Fibroblast of gingiva (primary cell): ENCODE results near the gene NAB1.

Experiments used
- DNase-seq: peaks from one replicate; pipeline ENCODE4 v3.0.0-alpha.2; 2011; ENCODE audit warnings: low read depth

Gene NAB1

DNA sequence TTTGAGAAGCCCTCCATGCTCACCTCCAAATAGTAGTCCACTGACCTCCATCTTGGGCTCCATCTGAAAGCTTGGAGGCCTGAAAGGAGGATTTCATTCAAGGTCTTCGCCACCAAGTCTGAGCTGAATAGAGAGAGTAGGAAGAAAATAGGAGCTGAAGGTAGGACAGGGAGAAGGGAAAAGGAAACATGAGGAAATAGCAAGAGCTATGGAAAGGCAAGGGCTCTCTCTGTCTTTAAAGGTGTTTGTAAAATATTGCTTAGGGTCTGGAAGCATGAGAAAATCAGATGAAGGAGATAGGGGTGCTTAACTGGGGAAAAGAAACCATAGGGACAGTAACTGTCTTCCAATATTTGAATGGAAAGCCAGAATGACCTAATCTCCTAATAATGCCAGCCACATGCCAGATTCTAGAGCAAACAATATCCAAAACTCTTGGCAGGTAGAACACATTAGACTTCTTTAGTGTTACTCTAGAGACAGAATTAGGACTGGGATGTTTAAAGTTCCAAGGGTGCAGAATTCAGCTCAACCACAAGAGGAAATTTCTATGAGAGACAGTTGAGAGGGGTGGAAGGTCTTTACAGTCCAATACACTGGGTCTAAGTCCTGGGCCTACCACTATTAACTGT is 67.4 kb downstream of the NAB1 start:
- DNase-seq = no peak

DNA sequence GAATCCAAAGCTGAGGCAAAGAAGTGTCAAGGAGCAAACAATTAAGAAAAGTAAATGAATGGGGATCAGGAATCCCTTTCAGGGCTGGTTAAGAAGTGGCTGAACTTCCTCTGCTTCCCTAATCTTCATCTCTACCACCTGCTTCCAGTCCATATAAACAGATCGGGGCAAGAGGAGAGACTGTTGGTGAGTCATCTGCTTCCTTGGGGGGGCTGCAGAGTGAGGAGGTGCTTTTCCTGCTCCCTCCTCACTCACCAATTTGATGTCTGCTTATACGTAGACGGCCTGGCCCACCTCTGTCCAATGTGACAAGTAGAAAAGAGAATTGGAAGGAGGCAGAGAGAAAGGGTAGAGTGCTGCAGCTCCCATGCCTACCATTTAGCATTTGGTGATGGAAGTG is 68.4 kb downstream of the NAB1 start:
- no peak for DNase-seq

DNA sequence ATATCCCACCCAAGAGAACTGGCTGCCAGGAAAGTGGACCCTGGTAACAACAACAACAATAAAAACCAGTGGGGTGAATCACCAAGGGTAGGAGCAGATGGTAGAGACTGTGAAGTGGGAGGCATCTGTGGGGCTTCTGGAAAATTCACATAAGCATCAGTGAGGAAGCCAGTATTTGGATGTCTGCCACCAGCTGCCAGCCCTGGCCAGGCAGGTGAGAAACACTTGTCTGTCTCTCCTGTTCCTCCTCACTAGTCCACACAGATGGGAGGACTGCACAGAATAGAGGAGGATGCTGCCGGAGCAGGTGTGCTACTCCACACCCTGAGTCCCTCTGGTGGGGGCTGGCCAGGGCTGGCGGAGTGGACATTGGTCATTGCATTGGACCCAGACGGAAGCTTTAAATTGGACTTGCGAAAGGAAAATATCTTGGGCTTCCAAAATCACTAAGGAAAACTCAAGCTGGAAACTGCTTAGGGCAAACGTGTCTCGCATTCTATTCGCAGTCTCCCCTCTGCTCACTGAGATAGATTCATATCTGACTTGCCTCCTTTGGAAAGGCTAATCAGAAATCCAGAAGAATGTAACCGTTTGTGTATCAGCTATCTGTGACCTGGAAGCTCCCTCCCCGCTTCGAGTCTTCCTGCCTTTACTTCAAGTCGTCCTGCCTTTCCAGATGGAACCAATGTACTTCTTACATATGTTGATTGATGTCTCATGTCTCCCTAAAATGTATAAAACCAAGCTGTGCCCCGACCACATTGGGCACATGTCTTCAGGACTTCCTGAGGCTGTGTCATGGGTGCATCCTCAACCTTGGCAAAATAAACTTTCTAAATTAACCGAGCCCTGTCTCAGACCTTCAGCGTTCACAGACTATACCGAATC is 69.1 kb downstream of the NAB1 start:
- no peak for DNase-seq

DNA sequence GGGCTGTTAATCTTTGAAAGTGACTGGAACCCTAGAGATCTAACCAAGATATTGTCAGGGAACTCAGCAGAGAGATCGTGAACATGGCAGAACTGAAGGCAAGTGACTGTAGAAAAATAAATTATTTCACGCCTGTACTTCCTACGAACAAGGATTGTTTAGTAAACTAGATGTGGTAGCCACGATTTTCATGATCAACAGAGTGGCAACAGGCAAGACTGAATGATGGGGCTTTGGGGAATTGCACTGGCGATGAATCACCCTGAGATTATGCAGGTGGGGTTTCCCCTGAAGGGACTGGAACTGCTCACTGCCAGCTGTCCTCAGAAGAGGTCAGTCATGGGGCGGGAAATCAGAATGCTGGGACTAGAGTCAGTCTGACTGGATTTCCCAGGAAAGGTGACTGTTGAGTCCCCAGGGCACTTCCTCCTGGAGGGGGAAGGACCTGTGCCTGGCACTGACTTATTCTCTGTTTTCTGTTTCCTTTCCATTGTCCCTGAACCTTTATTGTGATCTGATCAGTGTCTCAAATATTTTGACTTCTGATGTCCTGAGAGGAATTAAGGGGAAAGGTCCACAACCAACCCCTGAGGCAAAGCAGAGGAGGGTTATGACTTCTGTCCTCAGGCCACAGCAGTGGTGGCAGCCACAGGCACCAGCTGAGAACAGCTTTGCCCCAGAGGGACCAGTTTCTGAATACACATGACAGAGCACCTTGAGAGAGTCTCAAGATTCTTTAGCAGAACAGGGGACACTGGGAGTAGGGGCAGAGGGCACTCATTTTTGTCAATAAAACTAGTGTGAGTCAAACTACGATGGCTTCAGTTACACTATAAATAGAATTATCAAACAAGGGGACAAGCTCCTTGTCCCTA is 70.0 kb downstream of the NAB1 start:
- DNase-seq = no peak

DNA sequence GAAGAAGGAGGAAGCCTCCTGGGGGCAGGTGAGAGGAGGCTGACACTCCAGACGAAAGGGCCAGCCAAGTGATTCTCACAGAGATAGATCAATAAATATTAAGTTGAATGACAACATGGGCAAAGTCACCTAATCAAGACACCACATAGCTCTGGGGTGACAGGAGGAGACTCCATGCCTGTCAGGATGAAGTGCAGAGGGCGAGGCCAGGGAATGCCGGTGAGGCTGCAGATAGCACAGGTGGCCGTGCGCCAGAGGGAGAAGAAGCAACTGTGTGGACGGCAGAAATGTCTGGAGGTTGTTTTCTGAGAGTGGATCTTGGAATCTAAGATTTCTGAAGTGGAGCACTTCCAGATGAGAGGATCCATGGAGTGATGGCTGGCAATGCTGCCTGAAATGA is 71.4 kb downstream of the NAB1 start:
- no peak for DNase-seq

DNA sequence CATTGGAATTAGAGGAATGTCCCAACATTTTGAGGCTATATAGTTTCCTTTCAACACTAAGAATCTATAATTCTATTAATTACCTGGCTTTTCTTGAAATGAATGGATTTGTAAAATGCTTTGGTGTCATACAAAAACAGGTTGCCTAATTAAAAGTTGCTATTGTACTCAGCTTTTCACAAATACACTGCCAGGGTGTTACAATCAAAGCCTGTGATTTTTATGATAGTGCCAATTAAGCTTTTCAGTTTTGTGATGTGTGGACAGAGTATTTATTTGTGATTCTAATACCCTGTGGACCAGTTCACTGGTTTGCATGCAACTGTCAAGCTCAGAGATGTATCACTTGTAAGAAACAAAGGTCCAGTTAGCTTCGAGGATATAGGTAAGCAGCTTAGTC is 71.8 kb downstream of the NAB1 start:
- no peak for DNase-seq

DNA sequence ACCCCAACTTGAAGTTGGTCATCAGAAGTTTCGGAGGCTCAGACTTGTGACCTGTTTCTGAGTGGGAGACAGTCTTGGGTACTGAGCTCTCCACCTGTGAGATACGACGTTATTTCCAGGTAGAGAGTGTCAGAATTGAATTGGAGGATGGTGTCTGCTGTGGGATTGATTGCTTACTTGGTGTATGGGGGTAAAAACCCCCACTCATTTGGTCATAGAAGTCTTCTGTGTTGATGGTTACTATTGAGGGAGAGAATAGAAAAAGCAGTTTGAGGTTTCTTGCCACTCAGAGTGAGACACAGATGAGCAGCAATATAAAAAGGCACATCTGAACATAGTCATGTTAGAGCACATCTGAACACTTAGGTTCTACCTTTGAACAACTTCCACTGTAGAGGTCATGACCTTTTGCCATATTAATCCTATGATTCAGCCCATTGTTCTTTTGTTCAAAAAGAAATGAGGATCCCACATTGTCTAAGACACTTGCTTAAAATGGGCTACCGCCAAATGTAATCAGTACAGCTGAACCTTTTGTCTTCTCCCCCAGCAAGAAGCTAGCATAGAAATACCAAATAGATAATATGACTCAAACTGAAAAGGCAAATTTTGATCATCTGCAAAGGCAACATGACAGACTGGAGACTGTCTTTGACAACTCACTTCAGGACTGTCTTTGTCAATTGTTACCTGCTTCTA is 73.3 kb downstream of the NAB1 start:
- DNase-seq = no peak

DNA sequence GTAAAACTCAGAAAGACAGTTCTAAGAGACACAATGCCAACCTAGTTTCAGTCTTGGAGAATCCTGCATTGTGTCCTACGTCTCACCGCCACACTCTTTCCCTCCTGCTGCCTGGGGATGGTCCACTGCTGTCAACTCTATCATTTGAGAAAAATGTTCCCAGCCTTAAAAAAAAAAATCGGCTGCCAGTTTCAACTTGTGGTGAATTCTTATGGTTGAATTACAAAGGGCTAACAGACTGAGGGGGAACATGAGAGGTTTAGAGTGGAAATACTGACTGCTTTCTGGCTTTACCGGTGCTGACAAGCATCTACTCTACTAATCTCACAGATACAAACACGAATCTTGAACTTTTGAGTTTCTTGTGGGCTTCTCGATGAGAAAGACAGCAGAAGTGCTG is 74.0 kb downstream of the NAB1 start:
- DNase-seq = no peak

DNA sequence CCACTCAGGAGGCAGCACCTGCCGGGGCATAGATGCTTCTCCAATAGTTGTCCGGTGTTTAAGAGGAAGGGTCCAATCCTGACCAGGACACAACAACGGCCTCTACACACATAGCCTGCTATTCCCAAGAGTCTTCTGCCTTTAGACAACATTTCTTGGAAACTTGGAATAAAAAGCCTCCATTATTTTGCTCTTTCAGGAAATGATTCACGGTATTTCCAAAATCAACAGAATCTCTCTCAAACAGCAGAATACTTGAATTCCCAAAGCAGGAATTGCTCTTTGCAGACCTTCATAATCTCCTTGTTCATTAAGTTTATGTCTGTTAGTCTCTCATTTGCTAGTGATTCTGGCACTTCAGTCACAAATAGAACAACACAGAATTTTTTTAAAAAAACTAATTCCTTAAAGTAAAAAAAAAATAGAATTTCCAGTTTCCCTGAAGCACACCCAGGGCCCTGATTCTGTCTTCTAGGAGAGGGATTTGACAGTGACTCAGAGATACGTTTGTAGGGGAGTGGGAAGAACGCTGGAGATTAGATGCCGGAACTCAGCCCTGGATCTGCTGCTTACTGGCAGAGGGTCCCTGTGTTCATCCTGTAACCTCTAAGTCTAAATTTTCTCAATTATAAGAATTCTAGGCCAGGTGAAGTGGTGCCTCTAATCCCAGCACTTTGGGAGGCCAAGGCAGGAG is 74.7 kb downstream of the NAB1 start:
- DNase-seq = no peak

DNA sequence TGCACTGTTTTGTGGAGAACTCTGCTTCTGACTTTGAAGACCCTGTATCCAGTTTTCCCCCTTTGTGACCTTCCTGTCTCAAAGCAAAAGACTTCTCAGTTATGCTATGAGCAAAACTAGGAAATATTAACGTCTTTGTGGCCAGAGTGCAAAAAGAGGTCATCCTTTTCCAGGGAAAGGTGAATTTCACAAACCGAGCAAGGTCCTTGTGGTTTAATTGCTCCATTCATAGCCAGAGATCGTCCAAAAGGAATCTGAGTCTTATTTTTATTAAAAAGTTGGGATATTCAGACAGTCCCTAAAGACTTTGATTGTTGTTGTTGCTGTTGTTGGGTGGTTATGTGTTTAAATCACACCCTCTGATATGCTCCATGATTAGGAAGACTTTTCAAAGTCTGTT is 77.4 kb downstream of the NAB1 start:
- DNase-seq = no peak

DNA sequence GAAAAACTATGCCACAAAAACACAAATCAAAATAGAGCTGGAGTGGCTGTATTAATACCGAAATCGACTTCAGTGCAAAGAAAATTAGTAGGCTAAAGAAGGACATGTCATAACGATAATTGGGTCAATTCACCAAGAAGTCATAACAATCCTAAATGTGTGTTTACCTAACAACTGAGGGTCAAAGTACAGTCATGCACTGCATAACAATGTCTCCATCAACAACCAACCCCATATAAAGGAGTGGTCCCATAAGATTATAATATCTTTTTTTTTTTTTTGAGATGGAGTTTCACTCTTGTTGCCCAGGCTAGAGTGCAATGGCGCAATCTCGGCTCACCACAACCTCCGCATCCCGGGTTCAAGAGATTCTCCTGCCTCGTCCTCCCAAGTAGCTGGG is 87.5 kb downstream of the NAB1 start:
- no peak for DNase-seq

DNA sequence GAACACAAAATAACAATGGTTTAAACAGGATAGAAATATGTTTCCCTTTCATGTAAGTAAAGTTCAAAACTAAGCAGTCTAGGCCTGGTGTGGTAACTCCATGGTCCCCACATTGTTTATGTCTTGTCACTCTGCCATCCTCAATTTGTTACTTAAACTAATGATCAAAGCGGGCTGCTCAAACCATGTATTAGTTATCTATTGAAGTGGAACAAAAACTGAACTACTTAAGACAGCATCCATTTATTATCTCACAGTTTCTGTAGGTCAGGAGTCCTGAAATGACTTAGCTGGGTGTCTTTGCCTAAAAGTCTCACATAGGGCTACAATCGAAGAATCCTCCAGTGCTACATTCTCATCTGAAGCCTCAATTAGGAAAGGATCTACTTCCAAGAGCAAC is 91.6 kb downstream of the NAB1 start:
- DNase-seq = no peak
